Heart left ventricle (tissue), 16 donors: ENCODE measurements around the gene PDE7B. TPM values are rescaled to one million over a fixed set of nuclear protein-coding genes. Genes with fewer than 3 reads are reported as not detected.

ENCODE experiments used
- ATAC-seq, 4 donors: fragments of 200-7000 bp; cut with Tn5 transposase; one replicate each; pipeline ENCODE4 v1.9.1; 2020 to 2022; ENCODE audit warnings: moderate library complexity in 4 of 4, mild to moderate bottlenecking in 3 of 4, moderate number of reproducible peaks in 1 of 4
- DNase-seq, 5 donors: peaks; one replicate each; pipeline ENCODE4 v3.0.0-alpha.2; 2020
- H3K27ac ChIP-seq, 12 donors: fragments of 200-600 bp; sonication (generic) in 4 of 12; one replicate each; pipeline versions ENCODE4 v1.5.0 to v1.8.0; 2016 to 2022; ENCODE audit warnings: mild to moderate bottlenecking in 2 of 12
- H3K27me3 ChIP-seq, 9 donors: fragments of 200-600 bp; sonication (generic) in 2 of 9; one replicate each; pipeline versions ENCODE4 v1.5.1 to v1.8.0; 2016 to 2022; ENCODE audit warnings: mild to moderate bottlenecking in 3 of 9
- H3K36me3 ChIP-seq, 9 donors: fragments of 200-600 bp; sonication (generic) in 2 of 9; one replicate each; pipeline versions ENCODE4 v1.5.0 to v1.8.0; 2018 to 2022; ENCODE audit warnings: mild to moderate bottlenecking in 2 of 9
- H3K4me1 ChIP-seq, 12 donors: fragments of 200-600 bp; sonication (generic) in 4 of 12; one replicate each; pipeline versions ENCODE4 v1.5.0 to v1.8.0; 2016 to 2022; ENCODE audit warnings: mild to moderate bottlenecking in 3 of 12
- H3K4me3 ChIP-seq, 12 donors: fragments of 200-600 bp; sonication (generic) in 4 of 12; one replicate each; pipeline versions ENCODE4 v1.5.0 to v1.8.0; 2017 to 2022; ENCODE audit warnings: mild to moderate bottlenecking in 9 of 12, moderate library complexity in 4 of 12
- H3K9me3 ChIP-seq, 12 donors: fragments of 200-600 bp; sonication (generic) in 4 of 12; one replicate each; pipeline versions ENCODE4 v1.5.0 to v1.8.0; 2016 to 2022; ENCODE audit warnings: mild to moderate bottlenecking in 1 of 12
- CTCF ChIP-seq, 12 donors: fragments of 200-600 bp; sonication (generic) in 4 of 12; IDR thresholded peaks; one replicate each; pipeline versions ENCODE4 v1.5.0 to v1.8.0; 2018 to 2022; ENCODE audit warnings: antibody characterized with exemption in 12 of 12, mild to moderate bottlenecking in 5 of 12
- POLR2A ChIP-seq, 2 donors: fragments of 450-650 bp; IDR thresholded peaks; one replicate each; pipeline ENCODE4 v1.6.1; 2017; ENCODE audit warnings: antibody characterized with exemption in 2 of 2, mild to moderate bottlenecking in 2 of 2, moderate library complexity in 2 of 2
- WGBS, 4 donors: extraction: QIAGEN DNeasy Blood & Tissue Kit in 2 of 4; methylation state at CpG; one replicate each; pipeline versions ENCODE4 v1.1.5 to v1.1.7; 2013 to 2018; 5-methylcytosine and 5-hydroxymethylcytosine counted together
- intact Hi-C, 10 donors: fragments of 100-400 bp; cut with DNase I; formaldehyde crosslinking; loops; one replicate each; pipeline versions ENCODE4 v1.11.1 to v1.14.2; 2022
- polyA plus RNA-seq, 2 donors: library from polyadenylated mRNA; stranded (reverse); fragments of 200-250 nt; gene quantifications; one replicate each; pipeline ENCODE4 v1.2.3, GENCODE V29; 2013
- total RNA-seq, 9 donors: library from RNA; depleted of rRNA in 2 of 9; stranded (reverse); fragments of >200 nt in 2 of 9; fragmentation: NEBNext Ultra II Directional in 3 of 9; extraction: Animal tissue kit (Norgen Biotek cat#: 25700) in 3 of 9; gene quantifications; one replicate each; pipeline versions ENCODE4 v1.1.0 to v1.2.4, GENCODE V29; 2016 to 2023
- donor health status: ischemic (EF 13 %, LVEDD 7.1; RV severe dilation, severe dysfunction).
- donor health status: healthy with polysubstance abuse.
- donor health status: DM: no; HTN: yes; CAD: no.
- donor health status: DM: no; HTN: no; CAD: no.
- donor health status: ischemic (EF 25% LVEDD 6.9; RV normal size, moderate dysfunction).
- donor health status: ischemic (EF 25% LVEDD 5.7; RV mildly dilated, moderate dysfunction).
- donor health status: healthy.
- donor health status: DM: yes; HTN: yes; CAD: no.
- donor health status: ischemic (EF 35%, LVEDD 5.7; RV mildly dilated, moderate dysfunction).
- donor health status: nonischemic (EF 11% LVEDD 7.7; RV severe dilation, severe dysfunction).
- donor health status: DM: yes; HTN: yes; CAD: no.
- donor health status: PGD.
- donor health status: ischemic (EF 29% LVEDD 5.4; RV normal size, mild dysfunction).
- donor health status: nonischemic (EF 23%, LVEDD 6.1; RV moderate dilation, normal function).

The PDE7B gene
- total and polyA plus RNA-seq, 11 donors: 4.4 to 29.1 (median 9.0) TPM

GRCh38 chr6:136030131-136030530 lies 178.6 kb downstream of the PDE7B start:
- Histone ChIP-seq H3K27me3 (no peaks in the 10 kb centered on the region), H3K4me1 (peaks cover 0 to 17% (median 8%) of the 10 kb centered on the region in 12 donors), H3K27ac (no peak overlapping the region), H3K36me3 (no peaks in the 10 kb centered on the region), H3K9me3 (no peaks in the 10 kb centered on the region), H3K4me3 (no peak overlapping the region)
- intact Hi-C loops: loop anchor here in 6 of 10 donors (5.0 to 10.0 kb wide), 6 partner anchors 75 to 495 kb away; no protein-coding TSS in a partner anchor
- DNase-seq: no peak
- TF ChIP-seq POLR2A (IDR thresholded peaks at IDR 0.05): no peak
- no peak for TF ChIP-seq CTCF (IDR thresholded peaks at IDR 0.05)
- 82 to 93% (median 85%) methylated on average over 3 of the region's 3 CpGs for WGBS, 4 donors
- no peak for ATAC-seq

GRCh38 chr6:136031982-136032381 lies 180.5 kb downstream of the PDE7B start:
- H3K4me3 ChIP-seq: no peak overlapping the region
- TF ChIP-seq CTCF (IDR thresholded peaks at IDR 0.05): peak; percentile 35 to 70 (median 58)
- TF ChIP-seq POLR2A (IDR thresholded peaks at IDR 0.05): no peak
- no peaks in the 10 kb centered on the region for H3K36me3 ChIP-seq
- intact Hi-C loops: loop anchor here in 9 of 10 donors (1.0 to 10.0 kb wide), 9 partner anchors 73 to 497 kb away; no protein-coding TSS in a partner anchor
- peak overlapping the region in 1 of 12 donors; percentile 6 for H3K27ac ChIP-seq
- ATAC-seq: peak in 2 of 4 donors; percentile 55
- DNase-seq: peak in 1 of 5 donors; percentile 45
- H3K27me3 ChIP-seq: no peaks in the 10 kb centered on the region
- H3K4me1 ChIP-seq: peaks cover 0 to 36% (median 22%) of the 10 kb centered on the region in 12 donors
- no peaks in the 10 kb centered on the region for H3K9me3 ChIP-seq

- no peaks in the 10 kb centered on the region for H3K9me3 ChIP-seq
- H3K4me1 ChIP-seq: peaks cover 0 to 48% (median 32%) of the 10 kb centered on the region in 12 donors
- peak overlapping the region in 3 of 12 donors; percentile 13 to 84 (median 16) for H3K27ac ChIP-seq
- H3K36me3 ChIP-seq: no peaks in the 10 kb centered on the region
- no peaks in the 10 kb centered on the region for H3K27me3 ChIP-seq
- intact Hi-C loops: loop anchor here in 8 of 10 donors (2.0 to 10.0 kb wide), 8 partner anchors 71 to 499 kb away; no protein-coding TSS in a partner anchor
- H3K4me3 ChIP-seq: no peak overlapping the region
- TF ChIP-seq POLR2A (IDR thresholded peaks at IDR 0.05): no peak
- TF ChIP-seq CTCF (IDR thresholded peaks at IDR 0.05): no peak
- DNase-seq: no peak
- WGBS, 4 donors: 84 to 94% (median 89%) methylated on average over 4 of the region's 4 CpGs
- ATAC-seq: no peak
Measured at GRCh38 chr6:136033416-136033815, 181.9 kb downstream of the PDE7B start.

GRCh38 chr6:136034422-136034821 lies 182.9 kb downstream of the PDE7B start:
- no peak for ATAC-seq
- no peak for DNase-seq
- Histone ChIP-seq H3K4me3 (no peak overlapping the region), H3K36me3 (no peaks in the 10 kb centered on the region), H3K27ac (peak overlapping the region in 11 of 12 donors; percentile 39 to 91 (median 84)), H3K4me1 (peaks cover 0 to 55% (median 32%) of the 10 kb centered on the region in 12 donors), H3K9me3 (no peaks in the 10 kb centered on the region), H3K27me3 (no peaks in the 10 kb centered on the region)
- intact Hi-C loops: loop anchor here in 6 of 10 donors (5.0 to 10.0 kb wide), 6 partner anchors 70 to 500 kb away; no protein-coding TSS in a partner anchor
- TF ChIP-seq POLR2A (IDR thresholded peaks at IDR 0.05) (no peak), CTCF (IDR thresholded peaks at IDR 0.05) (no peak)
- 66 to 96% (median 89%) methylated on average over 2 of the region's 2 CpGs for WGBS, 4 donors
